Measurements from ENCODE around the gene AOC3.

The AOC3 gene

DNA sequence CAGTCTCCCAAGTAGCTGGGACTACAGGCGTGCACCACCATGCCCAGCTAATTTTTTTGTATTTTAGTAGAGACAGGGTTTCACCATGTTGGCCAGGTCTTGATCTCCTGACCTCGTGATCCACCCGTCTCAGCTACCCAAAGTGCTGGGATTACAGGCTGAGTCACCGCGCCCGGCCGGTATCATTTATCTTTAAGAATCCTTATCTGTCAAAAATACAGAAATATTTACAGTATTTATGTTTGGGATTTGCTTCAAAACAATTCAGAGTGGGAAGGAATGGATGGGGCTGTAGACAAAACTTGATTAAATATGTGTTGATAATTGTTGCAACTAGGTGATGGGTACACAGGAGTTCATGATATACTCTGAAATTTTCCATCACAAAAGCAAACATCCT lies 29.8 kb upstream of the AOC3 start:
- no peak overlapping the region for H2AFZ ChIP-seq (ENCODE audit: low read length)
- H3K4me2 ChIP-seq (ENCODE audit: low read depth, low read length, poor library complexity, severe bottlenecking): no peak overlapping the region
- H3K27me3 ChIP-seq (ENCODE audit: insufficient read depth, low read length, poor library complexity, severe bottlenecking): no peaks in the 10 kb centered on the region
- H3F3A ChIP-seq (ENCODE audit: low read depth): no peaks in the 10 kb centered on the region
- H3K79me2 ChIP-seq (ENCODE audit: insufficient read depth, low read length): peaks cover 21% of the 10 kb centered on the region
- H3K9me2 ChIP-seq (replicated peaks; ENCODE audit: low read depth, low read length): no peaks in the 10 kb centered on the region
- peaks cover 10% of the 10 kb centered on the region for H3K4me1 ChIP-seq (ENCODE audit: insufficient read depth, low read length, poor library complexity, severe bottlenecking)
- TF ChIP-seq EZH2phosphoT487 (IDR thresholded peaks at IDR 0.05; ENCODE audit: borderline replicate concordance): no peak
- TF ChIP-seq, protein P1, sequence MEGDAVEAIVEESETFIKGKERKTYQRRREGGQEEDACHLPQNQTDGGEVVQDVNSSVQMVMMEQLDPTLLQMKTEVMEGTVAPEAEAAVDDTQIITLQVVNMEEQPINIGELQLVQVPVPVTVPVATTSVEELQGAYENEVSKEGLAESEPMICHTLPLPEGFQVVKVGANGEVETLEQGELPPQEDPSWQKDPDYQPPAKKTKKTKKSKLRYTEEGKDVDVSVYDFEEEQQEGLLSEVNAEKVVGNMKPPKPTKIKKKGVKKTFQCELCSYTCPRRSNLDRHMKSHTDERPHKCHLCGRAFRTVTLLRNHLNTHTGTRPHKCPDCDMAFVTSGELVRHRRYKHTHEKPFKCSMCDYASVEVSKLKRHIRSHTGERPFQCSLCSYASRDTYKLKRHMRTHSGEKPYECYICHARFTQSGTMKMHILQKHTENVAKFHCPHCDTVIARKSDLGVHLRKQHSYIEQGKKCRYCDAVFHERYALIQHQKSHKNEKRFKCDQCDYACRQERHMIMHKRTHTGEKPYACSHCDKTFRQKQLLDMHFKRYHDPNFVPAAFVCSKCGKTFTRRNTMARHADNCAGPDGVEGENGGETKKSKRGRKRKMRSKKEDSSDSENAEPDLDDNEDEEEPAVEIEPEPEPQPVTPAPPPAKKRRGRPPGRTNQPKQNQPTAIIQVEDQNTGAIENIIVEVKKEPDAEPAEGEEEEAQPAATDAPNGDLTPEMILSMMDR (conservative IDR thresholded peaks at IDR 0.05; ENCODE audit: low read length): no peak
- no peak overlapping the region for H3K9ac ChIP-seq (ENCODE audit: low read depth, low read length, poor library complexity, severe bottlenecking)
- no peak overlapping the region for H3K4me3 ChIP-seq (ENCODE audit: low read length, poor library complexity, severe bottlenecking)
- peaks cover 7% of the 10 kb centered on the region for H4K20me1 ChIP-seq (ENCODE audit: insufficient read depth, low read length, poor library complexity, severe bottlenecking)
- H3K9me3 ChIP-seq (ENCODE audit: insufficient read depth, low read depth, low read length): no peaks in the 10 kb centered on the region
- peaks cover 31% of the 10 kb centered on the region; the same call in 1 of the 2 replicates for H3K36me3 ChIP-seq (ENCODE audit: insufficient read depth, low read length)

DNA sequence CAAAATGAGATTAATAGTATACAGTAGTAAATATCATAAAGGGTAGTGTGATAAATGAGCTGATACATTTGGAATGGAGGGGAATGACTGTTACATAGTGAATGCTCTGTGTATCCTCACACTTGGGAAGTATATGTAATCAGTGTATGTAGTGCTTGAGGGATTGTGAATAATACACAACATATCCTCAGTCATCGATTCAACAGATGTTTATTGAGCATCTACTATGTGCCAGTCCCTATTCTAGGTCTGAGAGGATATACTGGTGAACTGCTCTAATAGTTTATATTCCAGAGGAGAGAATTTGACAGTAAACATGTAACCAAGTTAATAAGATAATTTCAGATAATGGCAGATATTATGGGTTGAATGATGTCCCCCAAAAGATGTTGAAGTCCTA lies 23.5 kb upstream of the AOC3 start:
- Histone ChIP-seq H3F3A (ENCODE audit: low read depth) (no peaks in the 10 kb centered on the region), H3K4me2 (ENCODE audit: low read depth, low read length, poor library complexity, severe bottlenecking) (no peak overlapping the region), H3K4me3 (ENCODE audit: low read length, poor library complexity, severe bottlenecking) (no peak overlapping the region), H4K20me1 (ENCODE audit: insufficient read depth, low read length, poor library complexity, severe bottlenecking) (peaks cover 3% of the 10 kb centered on the region), H3K9me2 (replicated peaks; ENCODE audit: low read depth, low read length) (no peaks in the 10 kb centered on the region), H3K27me3 (ENCODE audit: insufficient read depth, low read length, poor library complexity, severe bottlenecking) (no peaks in the 10 kb centered on the region), H3K9ac (ENCODE audit: low read depth, low read length, poor library complexity, severe bottlenecking) (no peak overlapping the region), H2AFZ (ENCODE audit: low read length) (no peak overlapping the region), H3K36me3 (ENCODE audit: insufficient read depth, low read length) (no peaks in the 10 kb centered on the region), H3K79me2 (ENCODE audit: insufficient read depth, low read length) (peaks cover 18% of the 10 kb centered on the region), H3K4me1 (ENCODE audit: insufficient read depth, low read length, poor library complexity, severe bottlenecking) (peaks cover 13% of the 10 kb centered on the region), H3K9me3 (ENCODE audit: insufficient read depth, low read depth, low read length) (no peaks in the 10 kb centered on the region)
- TF ChIP-seq, protein P1 (conservative IDR thresholded peaks at IDR 0.05; ENCODE audit: low read length): no peak
- no peak for TF ChIP-seq EZH2phosphoT487 (IDR thresholded peaks at IDR 0.05; ENCODE audit: borderline replicate concordance)

DNA sequence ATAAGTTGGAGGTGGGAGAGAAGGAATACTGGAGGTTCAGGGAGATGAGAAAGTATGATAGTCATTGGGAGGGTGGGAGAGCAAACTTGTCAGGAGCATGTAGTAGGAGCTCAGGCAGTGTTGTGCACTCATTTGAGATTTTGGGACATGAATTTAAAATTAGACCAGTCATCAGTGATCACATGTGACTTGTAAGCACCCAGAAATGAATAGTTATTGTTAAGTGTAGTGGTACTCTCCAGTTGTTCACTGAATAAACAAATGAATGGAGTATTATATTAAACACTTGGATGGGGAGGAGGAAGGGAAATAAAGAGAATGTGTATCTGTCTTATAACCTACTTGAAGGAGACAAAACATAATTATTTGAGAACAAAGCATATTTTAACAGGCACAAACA lies 20.0 kb upstream of the AOC3 start:
- Histone ChIP-seq H2AFZ (ENCODE audit: low read length) (no peak overlapping the region), H3K9me3 (ENCODE audit: insufficient read depth, low read depth, low read length) (no peaks in the 10 kb centered on the region), H4K20me1 (ENCODE audit: insufficient read depth, low read length, poor library complexity, severe bottlenecking) (peaks cover 12% of the 10 kb centered on the region), H3K4me1 (ENCODE audit: insufficient read depth, low read length, poor library complexity, severe bottlenecking) (peaks cover 16% of the 10 kb centered on the region), H3K27me3 (ENCODE audit: insufficient read depth, low read length, poor library complexity, severe bottlenecking) (no peaks in the 10 kb centered on the region), H3K4me3 (ENCODE audit: low read length, poor library complexity, severe bottlenecking) (no peak overlapping the region), H3K9me2 (replicated peaks; ENCODE audit: low read depth, low read length) (no peaks in the 10 kb centered on the region), H3K4me2 (ENCODE audit: low read depth, low read length, poor library complexity, severe bottlenecking) (no peak overlapping the region), H3K36me3 (ENCODE audit: insufficient read depth, low read length) (peaks cover 3% of the 10 kb centered on the region; the same call in 1 of the 2 replicates), H3F3A (ENCODE audit: low read depth) (no peaks in the 10 kb centered on the region), H3K79me2 (ENCODE audit: insufficient read depth, low read length) (peaks cover 37% of the 10 kb centered on the region), H3K9ac (ENCODE audit: low read depth, low read length, poor library complexity, severe bottlenecking) (no peak overlapping the region)
- TF ChIP-seq, protein P1 (conservative IDR thresholded peaks at IDR 0.05; ENCODE audit: low read length): no peak
- TF ChIP-seq EZH2phosphoT487 (IDR thresholded peaks at IDR 0.05; ENCODE audit: borderline replicate concordance): no peak
